ENCODE results near the gene MLXIP.

GRCh38 chr12:122141911-122142725, 63.6 kb downstream of the MLXIP start:
- TF ChIP-seq CTCF (IDR thresholded peaks at IDR 0.05; ENCODE audit: insufficient read depth, low read length, poor library complexity, severe bottlenecking) (no peak), EZH2phosphoT487 (conservative IDR thresholded peaks at IDR 0.05; ENCODE audit: low read length) (no peak)
